PC-9 (cell line): ENCODE data around the gene PDE4D. TPM values are rescaled to one million over a fixed set of nuclear protein-coding genes. Genes with fewer than 3 reads are reported as not detected.

Experiments
- BruUV-seq: library from RNA; stranded (reverse); fragments of 400-500 nt; replicated peaks from 2 replicates; lab custom pipeline; 2021; lab: Mats Ljungman, UMichigan
- CTCF ChIA-PET: fragments of 300-600 bp; sonication (Branson Sonifier 250); formaldehyde crosslinking; loops from one replicate; lab custom pipeline; 2022; ENCODE audit warnings: antibody characterized with exemption; lab: Charles Lee
- POLR2A ChIA-PET: fragments of 300-600 bp; sonication (Branson Sonifier 250); formaldehyde crosslinking; loops from one replicate; lab custom pipeline; 2022; ENCODE audit warnings: antibody characterized with exemption; ENCODE audit not compliant: unreplicated experiment; lab: Charles Lee
- DNase-seq, 2 experiments: peaks; one replicate each; pipeline versions ENCODE4 v3.0.0 to v3.0.0-alpha.2; 2015 to 2022; ENCODE audit warnings: mixed read lengths in 1 of 2
- H2AFZ ChIP-seq: fragments of 200-600 bp; sonication (generic); 2 replicates; pipeline ENCODE4 v1.8.1; 2017; ENCODE audit warnings: antibody characterized with exemption
- H3F3A ChIP-seq: fragments of 200-600 bp; sonication (generic); 2 replicates; pipeline ENCODE4 v1.8.1; 2017; ENCODE audit warnings: antibody characterized with exemption, mild to moderate bottlenecking, low read depth; ENCODE audit not compliant: insufficient read depth
- H3K27ac ChIP-seq: fragments of 200-600 bp; sonication (generic); 2 replicates; pipeline ENCODE4 v1.6.1; 2016; ENCODE audit warnings: mixed run types
- H3K27me3 ChIP-seq: fragments of 200-600 bp; sonication (generic); 2 replicates; pipeline ENCODE4 v1.6.1; 2016; ENCODE audit warnings: low read depth, mixed run types; ENCODE audit not compliant: insufficient read depth
- H3K36me3 ChIP-seq: fragments of 200-600 bp; sonication (generic); 2 replicates; pipeline ENCODE4 v1.6.1; 2016; ENCODE audit warnings: low read depth, mixed run types
- H3K4me1 ChIP-seq: fragments of 200-600 bp; sonication (generic); replicated peaks from 2 replicates; pipeline ENCODE4 v1.6.1; 2016; ENCODE audit warnings: mixed run types; ENCODE audit not compliant: insufficient read depth
- H3K4me2 ChIP-seq: fragments of 200-600 bp; sonication (generic); 2 replicates; pipeline ENCODE4 v1.6.1; 2017; ENCODE audit warnings: mixed run types
- H3K4me3 ChIP-seq: fragments of 200-600 bp; sonication (generic); 2 replicates; pipeline ENCODE4 v1.6.1; 2016; ENCODE audit warnings: mixed run types
- H3K79me2 ChIP-seq: fragments of 200-600 bp; sonication (generic); 2 replicates; pipeline ENCODE4 v1.6.1; 2017; ENCODE audit warnings: low read depth, mixed run types
- H3K9me2 ChIP-seq: fragments of 200-600 bp; sonication (generic); 2 replicates; pipeline ENCODE4 v1.8.1; 2017; ENCODE audit warnings: mild to moderate bottlenecking; ENCODE audit not compliant: insufficient read depth
- H3K9me3 ChIP-seq: fragments of 200-600 bp; sonication (generic); 2 replicates; pipeline ENCODE4 v1.8.1; 2016; ENCODE audit warnings: low read depth; ENCODE audit not compliant: insufficient read depth
- H4K20me1 ChIP-seq: fragments of 200-600 bp; sonication (generic); 2 replicates; pipeline ENCODE4 v1.8.1; 2017; ENCODE audit not compliant: insufficient read depth
- EZH2 ChIP-seq: fragments of 200-600 bp; sonication (generic); IDR thresholded peaks from 2 replicates; pipeline ENCODE4 v1.8.0; 2017; ENCODE audit warnings: antibody characterized with exemption, low read depth
- intact Hi-C: fragments of 100-400 bp; cut with micrococcal nuclease; formaldehyde crosslinking; loops from one replicate; pipeline ENCODE4 v1.10.0; 2022; ENCODE audit not compliant: unreplicated experiment
- total RNA-seq: library from RNA; stranded (reverse); gene quantifications from 2 replicates; pipeline ENCODE4 v1.2.3, GENCODE V29; 2021
- TF ChIP-seq, protein P1 (sequence below): fragments of 200-600 bp; sonication (generic); conservative IDR thresholded peaks from 2 replicates; pipeline ENCODE4 v1.6.1; 2017; ENCODE audit warnings: mixed run types, antibody characterized with exemption, mild to moderate bottlenecking, moderate library complexity

The PDE4D gene
- total RNA-seq, 1 experiment from 2014 or later: 9.8 TPM

DNA sequence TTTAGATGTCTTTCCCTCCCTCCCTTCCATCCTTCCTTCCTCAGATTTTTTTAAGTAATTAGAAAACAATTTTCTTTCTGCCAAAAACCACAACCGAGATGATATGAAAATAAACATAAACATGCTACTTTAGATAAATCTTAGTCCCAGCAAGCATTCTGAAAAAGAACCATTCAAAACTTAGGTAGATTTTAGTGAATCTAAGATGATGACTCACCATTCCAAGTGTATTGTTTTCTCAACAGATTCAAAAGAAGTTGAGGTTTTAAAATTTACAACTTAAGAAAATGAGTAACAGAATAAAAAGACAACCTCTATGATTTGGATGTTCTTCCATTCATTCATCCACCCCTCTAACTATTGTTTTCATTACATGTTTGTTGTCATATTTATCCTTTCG is 465.1 kb downstream of the PDE4D start:
- no peaks in the 10 kb centered on the region for H3K79me2 ChIP-seq
- H3F3A ChIP-seq: no peaks in the 10 kb centered on the region
- intact Hi-C loops: no loop called here
- BruUV-seq: no TSS peak
- no peak for DNase-seq
- H3K27ac ChIP-seq: no peak overlapping the region
- H3K4me1 ChIP-seq: no peaks in the 10 kb centered on the region
- CTCF ChIA-PET: no interaction called here
- H3K4me2 ChIP-seq: no peak overlapping the region
- POLR2A ChIA-PET: no interaction called here
- no peaks in the 10 kb centered on the region for H3K27me3 ChIP-seq
- no peak overlapping the region for H3K4me3 ChIP-seq
- no peaks in the 10 kb centered on the region for H3K36me3 ChIP-seq
- no peaks in the 10 kb centered on the region for H3K9me3 ChIP-seq
- no peaks in the 10 kb centered on the region for H3K9me2 ChIP-seq
- H4K20me1 ChIP-seq: no peaks in the 10 kb centered on the region
- TF ChIP-seq EZH2: no peak
- TF ChIP-seq, protein P1, sequence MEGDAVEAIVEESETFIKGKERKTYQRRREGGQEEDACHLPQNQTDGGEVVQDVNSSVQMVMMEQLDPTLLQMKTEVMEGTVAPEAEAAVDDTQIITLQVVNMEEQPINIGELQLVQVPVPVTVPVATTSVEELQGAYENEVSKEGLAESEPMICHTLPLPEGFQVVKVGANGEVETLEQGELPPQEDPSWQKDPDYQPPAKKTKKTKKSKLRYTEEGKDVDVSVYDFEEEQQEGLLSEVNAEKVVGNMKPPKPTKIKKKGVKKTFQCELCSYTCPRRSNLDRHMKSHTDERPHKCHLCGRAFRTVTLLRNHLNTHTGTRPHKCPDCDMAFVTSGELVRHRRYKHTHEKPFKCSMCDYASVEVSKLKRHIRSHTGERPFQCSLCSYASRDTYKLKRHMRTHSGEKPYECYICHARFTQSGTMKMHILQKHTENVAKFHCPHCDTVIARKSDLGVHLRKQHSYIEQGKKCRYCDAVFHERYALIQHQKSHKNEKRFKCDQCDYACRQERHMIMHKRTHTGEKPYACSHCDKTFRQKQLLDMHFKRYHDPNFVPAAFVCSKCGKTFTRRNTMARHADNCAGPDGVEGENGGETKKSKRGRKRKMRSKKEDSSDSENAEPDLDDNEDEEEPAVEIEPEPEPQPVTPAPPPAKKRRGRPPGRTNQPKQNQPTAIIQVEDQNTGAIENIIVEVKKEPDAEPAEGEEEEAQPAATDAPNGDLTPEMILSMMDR: no peak
- no peak overlapping the region for H2AFZ ChIP-seq

DNA sequence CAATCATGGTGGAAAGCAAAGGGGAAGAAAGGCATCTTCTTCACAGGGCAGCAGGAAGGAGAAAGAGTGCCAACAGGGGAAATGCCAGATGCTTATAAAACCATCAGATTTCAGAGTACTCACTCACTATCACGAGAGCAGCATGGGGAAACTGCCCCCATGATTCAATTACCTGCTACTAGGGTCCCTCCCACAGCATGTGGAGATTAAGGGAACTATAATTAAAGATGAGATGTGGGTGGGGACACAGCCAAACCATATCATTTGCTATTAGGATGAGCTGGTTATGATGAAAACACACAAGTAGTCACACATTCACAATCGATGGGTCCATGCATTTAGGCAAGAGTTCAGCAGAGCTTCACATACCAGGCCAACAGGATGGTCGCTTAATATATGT is 469.0 kb downstream of the PDE4D start:
- CTCF ChIA-PET: no interaction called here
- no peaks in the 10 kb centered on the region for H4K20me1 ChIP-seq
- H3K9me3 ChIP-seq: no peaks in the 10 kb centered on the region
- no peaks in the 10 kb centered on the region for H3K9me2 ChIP-seq
- no TSS peak for BruUV-seq
- no peaks in the 10 kb centered on the region for H3K4me1 ChIP-seq
- no peak overlapping the region for H3K27ac ChIP-seq
- no peaks in the 10 kb centered on the region for H3K27me3 ChIP-seq
- H3K4me3 ChIP-seq: no peak overlapping the region
- no peak overlapping the region for H3K4me2 ChIP-seq
- no peak for DNase-seq
- intact Hi-C loops: no loop called here
- no peaks in the 10 kb centered on the region for H3K79me2 ChIP-seq
- TF ChIP-seq, protein P1: no peak
- no peak for TF ChIP-seq EZH2
- H2AFZ ChIP-seq: no peak overlapping the region
- H3K36me3 ChIP-seq: no peaks in the 10 kb centered on the region; the same call in 1 of the 2 replicates
- POLR2A ChIA-PET: no interaction called here
- H3F3A ChIP-seq: no peaks in the 10 kb centered on the region

DNA sequence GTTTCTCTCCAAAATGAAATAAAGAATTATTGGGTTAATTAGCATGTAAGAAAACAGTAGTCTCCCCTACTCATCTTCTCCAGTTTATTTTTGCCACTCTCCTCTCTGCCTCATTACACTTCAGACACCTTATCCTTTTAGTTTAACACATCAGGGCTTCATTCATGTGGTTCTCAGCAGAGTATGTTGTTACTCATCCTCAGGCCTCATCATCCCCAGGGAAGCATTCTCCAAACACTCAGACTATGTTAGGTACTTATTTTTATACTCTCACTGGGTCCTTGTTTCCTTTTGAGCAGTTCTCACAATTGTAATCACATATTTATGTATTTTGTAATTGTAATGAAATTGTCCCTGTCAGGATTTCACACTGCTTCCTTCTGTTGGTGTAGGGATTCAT is 470.5 kb downstream of the PDE4D start:
- no peaks in the 10 kb centered on the region for H3K4me1 ChIP-seq
- no peaks in the 10 kb centered on the region for H3K27me3 ChIP-seq
- ChIA-PET POLR2A (no interaction called here), CTCF (no interaction called here)
- no peaks in the 10 kb centered on the region for H3K9me3 ChIP-seq
- H3K27ac ChIP-seq: no peak overlapping the region
- no peak overlapping the region for H2AFZ ChIP-seq
- DNase-seq: no peak
- TF ChIP-seq, protein P1: no peak
- TF ChIP-seq EZH2: no peak
- H3F3A ChIP-seq: no peaks in the 10 kb centered on the region
- peaks cover 3% of the 10 kb centered on the region; the same call in 1 of the 2 replicates for H3K36me3 ChIP-seq
- no peaks in the 10 kb centered on the region for H3K79me2 ChIP-seq
- no peak overlapping the region for H3K4me2 ChIP-seq
- no peaks in the 10 kb centered on the region for H3K9me2 ChIP-seq
- no TSS peak for BruUV-seq
- H4K20me1 ChIP-seq: no peaks in the 10 kb centered on the region
- intact Hi-C loops: no loop called here
- H3K4me3 ChIP-seq: no peak overlapping the region
